Left lobe of liver (tissue), 2 donors: ENCODE measurements around the gene ARSB. TPM values are rescaled to one million over a fixed set of nuclear protein-coding genes. Genes with fewer than 3 reads are reported as not detected.

Source experiments
- ATAC-seq: fragments of 200-7000 bp; cut with Tn5 transposase; one replicate; pipeline ENCODE4 v1.9.1; 2020; ENCODE audit warnings: mild to moderate bottlenecking, moderate library complexity
- DNase-seq: peaks from one replicate; pipeline ENCODE4 v3.0.0-alpha.2; 2020; ENCODE audit warnings: low spot score
- total RNA-seq: library from RNA; stranded (reverse); gene quantifications from one replicate; pipeline ENCODE4 v1.2.1, GENCODE V29; 2021
- donor health status: DM: no; HTN: no; CAD: no; lungs with moderate emphysema.
- donor health status: DM: no; HTN: yes; CAD: no.

ARSB gene
- total RNA-seq, 1 donor from 2014 or later, result 10.3 TPM

DNA sequence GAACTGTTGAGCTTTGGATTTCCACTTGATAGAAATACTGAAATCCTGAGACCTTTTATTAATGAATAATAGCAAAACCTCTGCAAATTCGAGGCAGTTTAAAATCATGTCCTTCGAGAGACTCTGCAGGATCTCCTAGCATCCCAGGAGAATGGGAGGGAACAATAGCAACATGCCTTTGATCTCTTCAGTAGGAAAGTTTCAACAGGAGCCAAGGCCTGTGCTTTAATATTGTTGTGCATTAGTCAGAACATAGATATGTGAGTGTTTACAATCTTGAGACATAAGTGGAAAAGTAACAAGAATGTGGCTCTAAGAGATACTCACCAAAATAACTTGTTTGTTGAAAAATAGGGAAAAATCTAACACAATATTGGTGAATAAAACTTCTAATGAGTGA is 253.2 kb downstream of the ARSB start:
- ATAC-seq, result no peak
- no peak for DNase-seq

DNA sequence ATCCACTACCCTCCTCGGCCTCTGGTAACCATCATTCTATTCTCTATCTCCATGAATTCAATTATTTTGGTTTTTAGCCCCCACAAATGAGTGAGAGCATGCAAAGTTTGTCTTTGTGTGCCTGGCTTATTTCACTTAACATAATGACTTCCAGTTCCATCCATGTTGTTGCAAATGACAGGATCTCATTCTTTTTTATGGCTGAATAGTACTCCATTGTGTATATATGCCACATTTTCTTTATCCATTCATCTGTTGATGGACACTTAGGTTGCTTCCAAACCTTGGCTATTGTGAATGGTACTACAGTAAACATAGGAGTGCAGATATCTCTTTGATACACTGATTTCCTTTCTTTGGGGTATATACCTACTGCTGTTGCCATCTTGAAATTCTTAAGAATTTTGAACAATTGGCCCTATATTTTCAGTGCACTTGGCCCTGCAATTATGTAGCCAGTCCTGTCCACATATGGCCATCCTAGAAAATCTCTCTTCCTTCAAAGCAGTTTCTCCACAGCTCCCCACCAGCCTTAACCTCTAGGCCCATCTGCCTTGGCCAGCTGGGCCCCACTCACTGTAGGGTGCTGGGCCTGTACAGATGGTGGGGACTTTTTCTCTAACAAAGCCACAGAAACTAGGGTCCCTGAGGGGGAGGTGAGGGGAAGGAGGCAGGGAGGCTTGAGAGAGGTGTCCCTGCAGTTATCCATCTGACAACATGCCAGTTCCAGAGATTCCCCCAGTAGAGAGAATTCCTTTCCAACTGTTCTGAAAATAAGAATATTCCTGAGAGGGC is 254.6 kb downstream of the ARSB start:
- DNase-seq (no peak), ATAC-seq (no peak)

DNA sequence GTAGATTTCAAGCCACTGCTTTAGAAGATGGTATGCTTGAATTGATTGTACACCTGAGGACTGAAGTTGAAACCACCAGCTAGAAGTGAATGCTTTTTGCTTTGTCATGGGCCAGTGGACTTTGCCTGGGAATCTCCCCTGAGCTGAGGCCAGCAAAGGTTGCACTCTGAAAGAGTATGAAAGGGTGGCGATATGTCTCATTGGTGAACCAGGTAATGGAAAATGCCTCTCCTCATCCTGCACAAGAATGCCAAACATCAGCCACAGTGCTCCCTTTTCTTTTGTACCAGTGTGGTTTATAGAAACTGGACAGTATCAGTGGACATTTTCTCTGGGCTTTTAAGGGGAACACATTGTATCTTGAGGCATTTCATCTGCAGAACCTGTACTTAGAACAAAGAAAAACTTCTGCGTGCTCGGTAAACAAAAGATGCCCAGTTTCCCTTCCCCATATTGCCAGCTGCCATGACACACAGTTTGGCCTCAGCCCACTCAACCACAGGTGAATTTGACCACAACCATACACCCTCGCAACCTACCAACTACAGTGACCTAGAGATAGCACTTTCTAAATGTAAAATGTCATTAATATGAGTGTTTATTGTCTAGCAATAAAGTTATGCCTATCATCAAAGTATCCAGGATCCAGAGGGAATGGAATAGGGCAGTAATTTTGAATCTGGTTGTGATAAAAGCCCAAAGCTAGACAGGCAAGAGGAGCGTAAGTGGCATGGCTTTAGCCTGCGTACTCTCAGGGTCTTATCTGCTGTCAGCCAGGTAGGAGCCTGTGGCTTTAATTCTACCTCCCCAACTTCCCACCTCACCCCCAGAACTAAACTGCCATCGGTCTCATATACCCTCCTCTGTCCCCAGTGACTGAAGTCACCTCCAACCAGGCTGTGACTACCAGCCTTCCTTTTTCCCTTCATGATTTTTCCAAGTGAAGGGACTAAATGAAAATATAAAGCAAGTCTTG is 257.0 kb downstream of the ARSB start:
- peak; percentile 76 for DNase-seq
- ATAC-seq, result peak; percentile 98

Other genes starting within 250 kb of the ARSB start
- gene DMGDH, start 84.4 kb upstream of the ARSB start, total RNA-seq, result 119 TPM
- gene BHMT2, start 84.5 kb upstream of the ARSB start, total RNA-seq, result 374 TPM
- 957 TPM for gene BHMT, start 126.5 kb upstream of the ARSB start, total RNA-seq